ENCODE data around the gene RASGRF1. TPM values are rescaled to one million over a fixed set of nuclear protein-coding genes. Genes with fewer than 3 reads are reported as not detected.

The RASGRF1 gene
- total RNA-seq, 1 donor from 2014 or later = under 0.01 TPM

DNA sequence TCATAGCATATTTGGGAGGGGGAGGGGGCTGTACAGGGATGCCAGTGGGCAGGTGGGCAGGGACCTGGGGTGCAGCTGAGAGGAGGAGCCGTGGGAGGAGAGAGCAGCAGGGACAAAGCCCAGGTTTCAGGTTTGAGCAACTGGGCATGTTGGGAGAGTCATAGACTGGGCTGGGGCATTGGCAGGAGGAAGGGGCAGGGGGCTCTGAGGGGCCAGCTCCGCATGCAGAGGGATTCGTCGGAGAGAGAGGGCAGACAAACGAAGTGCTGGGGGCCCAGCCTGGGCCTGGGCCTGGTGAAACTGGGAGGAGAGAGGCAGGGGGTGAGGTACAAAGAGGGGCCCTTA lies 25.2 kb downstream of the RASGRF1 start:
- Histone ChIP-seq H3K36me3 (ENCODE audit: control insufficient read depth, insufficient read depth, low read length) (no peaks in the 10 kb centered on the region), H3K4me3 (ENCODE audit: low read depth, low read length) (no peak overlapping the region), H3K27me3 (ENCODE audit: control insufficient read depth, insufficient read depth, low read length) (no peaks in the 10 kb centered on the region)
- FAIRE-seq (no peak), DNase-seq (ENCODE audit: low read depth) (no peak)
- TF ChIP-seq, protein P1, sequence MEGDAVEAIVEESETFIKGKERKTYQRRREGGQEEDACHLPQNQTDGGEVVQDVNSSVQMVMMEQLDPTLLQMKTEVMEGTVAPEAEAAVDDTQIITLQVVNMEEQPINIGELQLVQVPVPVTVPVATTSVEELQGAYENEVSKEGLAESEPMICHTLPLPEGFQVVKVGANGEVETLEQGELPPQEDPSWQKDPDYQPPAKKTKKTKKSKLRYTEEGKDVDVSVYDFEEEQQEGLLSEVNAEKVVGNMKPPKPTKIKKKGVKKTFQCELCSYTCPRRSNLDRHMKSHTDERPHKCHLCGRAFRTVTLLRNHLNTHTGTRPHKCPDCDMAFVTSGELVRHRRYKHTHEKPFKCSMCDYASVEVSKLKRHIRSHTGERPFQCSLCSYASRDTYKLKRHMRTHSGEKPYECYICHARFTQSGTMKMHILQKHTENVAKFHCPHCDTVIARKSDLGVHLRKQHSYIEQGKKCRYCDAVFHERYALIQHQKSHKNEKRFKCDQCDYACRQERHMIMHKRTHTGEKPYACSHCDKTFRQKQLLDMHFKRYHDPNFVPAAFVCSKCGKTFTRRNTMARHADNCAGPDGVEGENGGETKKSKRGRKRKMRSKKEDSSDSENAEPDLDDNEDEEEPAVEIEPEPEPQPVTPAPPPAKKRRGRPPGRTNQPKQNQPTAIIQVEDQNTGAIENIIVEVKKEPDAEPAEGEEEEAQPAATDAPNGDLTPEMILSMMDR (IDR thresholded peaks at IDR 0.05; ENCODE audit: insufficient read depth, low read length, severe bottlenecking) = no peak

DNA sequence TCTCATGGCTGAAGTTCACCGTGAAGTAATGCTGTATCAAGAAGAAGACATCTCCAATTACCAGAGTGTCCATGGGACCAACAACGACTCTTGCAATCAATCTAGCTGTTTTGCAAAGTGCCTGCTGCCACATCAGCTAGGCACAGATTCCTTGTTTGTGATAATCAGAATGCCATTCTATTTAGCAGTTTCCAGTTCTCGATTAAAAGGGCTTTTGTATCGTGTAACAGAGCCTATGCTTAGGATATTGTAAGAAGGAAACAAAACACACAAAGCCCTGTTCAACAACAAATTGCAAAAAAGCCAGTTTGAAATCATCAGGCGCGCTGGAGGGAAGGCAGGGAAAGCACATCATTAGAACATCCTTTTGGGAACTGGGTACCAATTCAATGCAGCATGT lies 26.1 kb downstream of the RASGRF1 start:
- TF ChIP-seq, protein P1 (IDR thresholded peaks at IDR 0.05; ENCODE audit: insufficient read depth, low read length, severe bottlenecking) = no peak
- no peaks in the 10 kb centered on the region for H3K27me3 ChIP-seq (ENCODE audit: control insufficient read depth, insufficient read depth, low read length)
- no peak overlapping the region for H3K4me3 ChIP-seq (ENCODE audit: low read depth, low read length)
- FAIRE-seq (no peak), DNase-seq (ENCODE audit: low read depth) (no peak)
- H3K36me3 ChIP-seq (ENCODE audit: control insufficient read depth, insufficient read depth, low read length) = no peaks in the 10 kb centered on the region

DNA sequence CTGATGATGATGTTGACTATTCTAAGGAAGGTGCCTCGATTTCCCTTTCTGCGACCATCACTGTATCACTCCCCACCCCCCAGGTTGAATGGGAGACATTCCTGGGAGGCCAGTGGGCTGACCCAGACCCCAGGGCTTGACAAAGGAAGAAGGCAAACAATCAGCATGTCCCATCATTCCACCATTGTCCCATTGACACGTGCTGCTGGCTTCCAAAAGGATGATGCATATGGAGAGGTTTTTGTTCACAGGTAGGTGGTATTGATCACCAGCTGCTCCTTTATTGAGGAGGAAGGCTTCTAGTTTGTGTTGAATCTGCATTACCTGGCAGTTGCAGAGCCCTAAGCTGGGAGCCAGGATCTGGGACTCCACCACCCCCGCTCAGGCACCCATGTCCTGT lies 30.4 kb downstream of the RASGRF1 start:
- no peak overlapping the region for H3K4me3 ChIP-seq (ENCODE audit: low read depth, low read length)
- FAIRE-seq = no peak
- TF ChIP-seq, protein P1 (IDR thresholded peaks at IDR 0.05; ENCODE audit: insufficient read depth, low read length, severe bottlenecking) = no peak
- no peak for DNase-seq (ENCODE audit: low read depth)
- H3K27me3 ChIP-seq (ENCODE audit: control insufficient read depth, insufficient read depth, low read length) = no peaks in the 10 kb centered on the region
- H3K36me3 ChIP-seq (ENCODE audit: control insufficient read depth, insufficient read depth, low read length) = no peaks in the 10 kb centered on the region

DNA sequence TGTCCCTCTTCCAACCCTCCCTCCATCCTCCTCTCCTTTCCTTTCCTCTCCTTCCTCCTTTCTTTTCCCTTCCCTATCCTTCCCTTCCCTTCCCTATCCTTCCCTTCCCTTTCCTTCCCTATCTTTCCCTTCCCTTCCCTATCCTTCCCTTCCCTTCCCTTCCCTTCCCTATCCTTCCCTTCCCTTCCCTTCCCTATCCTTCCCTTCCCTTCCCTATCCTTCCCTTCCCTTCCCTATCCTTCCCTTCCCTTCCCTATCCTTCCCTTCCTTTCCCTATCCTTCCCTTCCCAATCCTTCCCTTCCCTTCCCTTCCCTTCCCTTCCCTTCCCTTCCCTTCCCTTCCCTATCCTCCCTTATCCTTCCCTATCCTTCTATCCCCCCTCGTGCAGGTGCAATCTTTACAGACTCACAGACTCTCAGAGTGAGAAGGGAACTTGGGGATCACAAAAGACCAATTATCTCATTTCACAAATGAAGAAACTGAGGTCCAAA lies 31.5 kb downstream of the RASGRF1 start:
- H3K36me3 ChIP-seq (ENCODE audit: control insufficient read depth, insufficient read depth, low read length) = no peaks in the 10 kb centered on the region
- H3K4me3 ChIP-seq (ENCODE audit: low read depth, low read length) = no peak overlapping the region
- TF ChIP-seq, protein P1 (IDR thresholded peaks at IDR 0.05; ENCODE audit: insufficient read depth, low read length, severe bottlenecking) = no peak
- no peak for DNase-seq (ENCODE audit: low read depth)
- FAIRE-seq = no peak
- H3K27me3 ChIP-seq (ENCODE audit: control insufficient read depth, insufficient read depth, low read length) = no peaks in the 10 kb centered on the region

DNA sequence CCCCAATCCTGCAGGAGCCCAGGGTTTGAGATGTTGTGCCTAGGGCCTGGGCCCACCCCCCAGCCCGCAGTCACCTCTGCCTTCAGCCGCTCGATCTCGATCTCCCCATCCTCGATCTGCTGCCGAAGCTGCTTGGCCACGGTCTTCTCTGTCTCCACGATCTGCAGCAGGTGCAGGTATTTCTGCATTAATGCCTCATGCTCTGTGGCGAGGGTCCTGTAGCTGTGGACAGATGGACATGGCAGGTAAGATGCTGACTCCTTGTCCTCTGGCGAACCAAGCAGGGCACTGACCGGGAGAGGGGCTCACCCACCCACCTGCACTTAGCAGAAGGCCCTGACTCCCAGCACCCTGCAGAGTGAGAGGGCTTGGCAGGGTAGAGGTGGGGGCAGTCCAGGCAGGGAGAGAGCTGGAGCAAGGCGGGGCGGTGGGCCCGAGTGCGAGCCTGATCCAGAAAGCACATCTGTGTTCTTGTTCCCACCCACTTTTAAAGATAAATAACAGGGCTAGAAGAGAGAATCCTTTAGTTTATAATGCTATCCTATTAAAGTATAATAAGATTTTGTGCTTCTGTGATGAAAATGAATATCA lies 32.2 kb downstream of the RASGRF1 start:
- Histone ChIP-seq H3K27me3 (ENCODE audit: control insufficient read depth, insufficient read depth, low read length) (no peaks in the 10 kb centered on the region), H3K4me3 (ENCODE audit: low read depth, low read length) (no peak overlapping the region), H3K36me3 (ENCODE audit: control insufficient read depth, insufficient read depth, low read length) (no peaks in the 10 kb centered on the region)
- DNase-seq (ENCODE audit: low read depth) (no peak), FAIRE-seq (no peak)
- TF ChIP-seq, protein P1 (IDR thresholded peaks at IDR 0.05; ENCODE audit: insufficient read depth, low read length, severe bottlenecking) = no peak

DNA sequence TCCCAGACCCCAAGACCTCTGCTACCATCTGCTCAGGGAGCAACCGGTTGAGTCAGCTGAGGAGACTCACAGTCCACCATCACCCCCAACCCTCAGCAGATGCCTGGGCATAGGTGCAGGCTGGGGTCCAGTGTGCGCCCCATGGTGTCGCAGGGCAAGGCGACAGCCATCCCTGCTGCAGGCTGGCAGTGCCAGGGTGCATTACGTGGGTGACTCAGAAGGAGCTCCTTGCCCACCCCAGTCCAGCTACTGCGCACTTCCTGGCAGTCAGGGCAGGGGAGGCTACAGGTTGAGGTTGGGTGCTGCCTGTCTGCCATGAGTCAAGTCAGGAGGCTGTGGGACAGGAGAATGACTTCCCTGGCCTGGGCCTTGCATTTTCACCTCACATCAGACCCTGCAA lies 33.5 kb downstream of the RASGRF1 start:
- FAIRE-seq = no peak
- DNase-seq (ENCODE audit: low read depth) = no peak
- TF ChIP-seq, protein P1 (IDR thresholded peaks at IDR 0.05; ENCODE audit: insufficient read depth, low read length, severe bottlenecking) = no peak
- Histone ChIP-seq H3K27me3 (ENCODE audit: control insufficient read depth, insufficient read depth, low read length) (no peaks in the 10 kb centered on the region), H3K4me3 (ENCODE audit: low read depth, low read length) (no peak overlapping the region), H3K36me3 (ENCODE audit: control insufficient read depth, insufficient read depth, low read length) (no peaks in the 10 kb centered on the region)

Measured in bronchial epithelial cell (primary cell).